GM19099 (cell line): ENCODE data around the gene CDC42SE2.

ENCODE experiments used
- POLR2A ChIP-seq: IDR thresholded peaks from 3 replicates; pipeline ENCODE4 v1.6.1; 2011; ENCODE audit warnings: low read depth; ENCODE audit not compliant: insufficient read length; ENCODE audit errors: extremely low read depth

The CDC42SE2 gene

GRCh38 chr5:131266370-131267060 lies 2.7 kb downstream of the CDC42SE2 start:
- TF ChIP-seq POLR2A = no peak

DNA sequence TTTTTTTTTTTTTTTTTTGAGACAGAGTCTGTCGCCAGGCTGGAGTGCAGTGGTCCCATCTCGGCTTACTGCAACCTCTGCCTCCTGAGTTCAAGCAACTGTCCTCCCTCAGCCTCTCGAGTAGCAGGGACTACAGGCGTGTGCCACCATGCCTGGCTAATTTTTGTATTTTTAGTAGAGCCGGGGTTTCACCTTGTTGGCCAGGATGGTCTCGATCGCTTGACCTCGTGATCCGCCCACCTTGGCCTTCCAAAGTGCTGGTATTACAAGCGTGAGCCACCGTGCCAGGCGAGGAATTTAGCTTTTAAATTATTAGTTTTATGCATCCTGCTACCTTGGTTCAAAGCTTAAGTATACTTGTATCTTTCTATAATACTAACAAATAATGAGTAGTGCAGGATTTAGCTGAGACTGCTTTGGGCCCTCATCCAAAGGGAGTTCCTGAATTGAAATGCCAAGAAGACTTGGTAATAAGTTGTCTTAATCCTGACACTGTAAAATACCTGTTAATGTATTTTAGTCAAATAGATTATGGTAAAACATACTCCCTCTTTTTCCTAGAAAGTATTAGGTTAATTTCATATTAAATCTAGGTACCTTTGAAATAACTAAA lies 5.0 kb downstream of the CDC42SE2 start:
- TF ChIP-seq POLR2A = no peak

DNA sequence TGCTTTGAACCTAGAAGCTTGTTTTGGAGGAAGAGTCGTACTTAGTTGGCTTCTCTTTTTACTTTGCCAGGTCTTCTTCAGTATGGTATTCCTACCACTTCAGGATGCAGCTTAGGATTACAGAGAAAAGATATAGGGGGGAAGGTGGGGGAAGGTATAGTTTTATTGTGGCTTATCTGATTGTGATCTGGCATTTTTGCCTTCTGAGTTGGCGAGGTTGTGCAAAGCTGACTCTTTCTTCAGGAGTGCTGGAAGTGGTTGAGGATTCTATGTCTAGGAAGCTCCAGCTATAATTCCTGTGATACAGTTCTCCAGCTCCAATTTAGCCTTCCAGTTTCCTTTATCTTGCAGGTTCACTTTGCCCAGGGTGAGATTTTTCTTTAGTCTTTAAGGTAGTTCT lies 7.0 kb downstream of the CDC42SE2 start:
- no peak for TF ChIP-seq POLR2A

DNA sequence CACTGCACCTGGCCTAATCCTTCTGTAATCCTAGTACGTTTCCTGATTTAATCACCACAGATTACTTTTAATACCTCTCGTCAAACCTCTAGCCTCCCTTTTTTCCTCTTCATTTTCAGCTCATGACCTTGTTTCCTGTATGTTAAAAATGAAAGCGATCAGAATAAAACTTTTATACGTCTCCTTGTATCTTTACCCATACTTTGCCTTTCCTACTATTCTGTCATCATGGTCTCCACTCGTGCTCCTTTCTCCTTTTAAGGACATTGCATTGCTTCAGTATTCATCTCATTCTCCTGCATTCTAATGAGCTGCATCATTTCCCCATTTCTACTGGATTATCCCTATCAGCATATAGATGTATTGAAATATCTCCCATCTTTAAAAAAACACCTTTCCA lies 8.5 kb downstream of the CDC42SE2 start:
- no peak for TF ChIP-seq POLR2A

DNA sequence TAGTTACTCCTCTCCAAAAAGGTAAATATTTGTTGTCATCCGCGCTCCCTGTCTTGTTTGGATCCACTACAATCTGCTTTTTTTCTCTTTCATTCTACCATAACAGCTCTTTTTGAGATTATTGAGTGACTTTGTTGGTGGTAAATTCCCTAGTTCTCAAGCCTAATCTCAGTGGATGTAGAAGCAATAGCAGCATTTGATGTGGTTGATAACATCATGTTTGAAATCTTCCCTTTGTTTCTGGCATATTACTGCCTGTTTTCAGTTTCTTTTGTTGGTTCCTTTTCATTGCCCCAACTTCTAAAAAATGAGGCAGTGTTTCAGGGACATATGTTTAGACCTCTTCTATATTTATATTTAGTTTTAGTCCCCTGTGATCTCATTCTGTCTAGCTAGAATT lies 8.9 kb downstream of the CDC42SE2 start:
- no peak for TF ChIP-seq POLR2A

GRCh38 chr5:131274326-131275063 lies 10.6 kb downstream of the CDC42SE2 start:
- no peak for TF ChIP-seq POLR2A

- TF ChIP-seq POLR2A = no peak
These were observed 12.2 kb downstream of the CDC42SE2 start for GRCh38 chr5:131276072-131276471.

DNA sequence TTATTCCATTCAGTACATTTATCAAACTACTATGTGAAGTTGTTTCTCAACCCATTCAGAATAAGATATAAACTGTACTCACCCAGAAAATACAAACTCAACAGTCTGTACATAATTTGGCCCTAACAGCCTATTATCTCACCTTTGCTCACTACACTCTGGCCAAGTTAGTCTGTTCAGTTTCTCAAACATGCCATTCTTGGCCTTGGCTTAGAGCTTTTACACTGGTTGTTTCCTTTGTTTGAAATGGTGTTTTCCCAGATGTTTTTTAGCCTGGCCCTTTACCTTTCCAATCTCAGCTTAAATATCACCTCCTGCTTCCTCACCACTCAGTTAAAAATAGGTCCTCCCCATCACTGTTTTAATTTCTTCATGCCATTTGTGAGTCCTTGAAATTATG lies 13.6 kb downstream of the CDC42SE2 start:
- TF ChIP-seq POLR2A = no peak

DNA sequence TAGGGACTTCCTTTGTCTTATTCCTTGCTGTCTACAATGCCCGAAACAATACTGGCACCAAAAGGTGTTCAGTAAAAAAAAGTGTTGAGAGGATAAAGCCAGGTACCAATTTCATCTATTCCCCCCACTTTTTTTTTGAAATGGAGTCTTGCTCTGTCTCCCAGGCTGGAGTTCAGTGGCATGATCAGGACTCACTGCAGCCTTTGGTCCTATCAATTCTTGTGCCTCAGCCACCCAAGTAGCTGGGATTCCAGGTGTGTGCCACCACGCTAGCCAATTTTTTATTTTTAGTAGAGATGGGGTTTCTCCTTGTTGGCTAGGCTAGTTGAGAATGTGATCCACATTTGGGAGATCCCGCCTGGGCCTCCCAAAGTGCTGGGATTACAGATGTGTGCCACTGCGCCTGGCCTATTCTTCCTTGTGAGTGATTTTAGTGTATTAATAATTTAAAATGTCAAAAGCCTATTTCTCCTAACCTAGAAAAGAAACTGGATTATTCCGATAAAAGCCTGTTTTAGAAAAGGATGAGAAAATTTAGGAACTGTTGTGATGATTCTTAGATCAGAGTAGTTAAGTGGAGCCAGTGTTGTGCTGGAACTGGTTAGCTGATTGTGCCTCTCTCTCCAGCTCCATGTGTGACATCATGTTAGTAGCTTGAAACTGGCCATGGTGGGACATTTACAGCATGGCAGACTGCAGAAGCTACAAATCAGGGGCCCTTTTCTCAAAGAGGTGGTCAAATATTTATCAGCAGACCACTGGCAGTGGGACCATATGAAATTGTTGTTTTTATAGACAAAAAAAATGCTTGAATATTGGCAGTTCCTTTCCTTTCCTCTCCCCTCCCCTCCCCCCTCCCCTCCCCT lies 14.3 kb downstream of the CDC42SE2 start:
- no peak for TF ChIP-seq POLR2A

DNA sequence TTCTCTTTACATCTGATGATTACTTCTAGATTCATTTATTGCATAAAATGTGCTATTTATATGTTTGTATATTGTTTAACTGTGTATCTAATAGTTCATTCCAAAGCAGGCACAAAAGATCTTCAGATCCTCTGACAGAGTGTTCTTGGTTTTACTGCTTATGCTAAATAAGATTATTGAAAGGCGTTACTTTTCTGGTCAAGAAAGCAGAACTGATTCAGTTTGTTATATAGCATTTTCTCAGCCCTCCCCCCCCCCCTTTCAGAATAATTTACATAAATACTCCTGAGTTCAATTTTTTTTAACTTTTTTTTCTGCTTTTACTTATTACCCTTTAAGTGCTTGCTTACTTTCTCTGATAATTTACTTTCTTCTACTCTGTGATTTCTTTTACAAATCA lies 15.4 kb downstream of the CDC42SE2 start:
- TF ChIP-seq POLR2A = no peak

- TF ChIP-seq POLR2A = no peak
These were observed 16.6 kb downstream of the CDC42SE2 start for GRCh38 chr5:131280417-131280816.

- no peak for TF ChIP-seq POLR2A
These were observed 17.4 kb downstream of the CDC42SE2 start for GRCh38 chr5:131281133-131281867.

GRCh38 chr5:131281868-131282234 lies 18.0 kb downstream of the CDC42SE2 start:
- TF ChIP-seq POLR2A = no peak

GRCh38 chr5:131282235-131282634 lies 18.4 kb downstream of the CDC42SE2 start:
- TF ChIP-seq POLR2A = no peak
